Activated CD4-positive, alpha-beta T cell treated with anti-CD3 and anti-CD28 coated beads, Interleukin-2, amount 10 ng/mL, durations not matched to agents 7 days and 5 days (primary cell): ENCODE data around the gene TCL1B. TPM values are rescaled to one million over a fixed set of nuclear protein-coding genes. Genes with fewer than 3 reads are reported as not detected.
"Not testable (repeated sequence)": the region's sequence is repeated elsewhere in the genome, so short reads cannot be mapped to it uniquely, and the experiment has no call there.

Source experiments
- CTCF ChIA-PET: fragments of 350-600 bp; sonication (Branson Sonifier 250); formaldehyde crosslinking; loops from one replicate; lab custom pipeline; 2021; ENCODE audit warnings: antibody characterized with exemption; lab: Charles Lee
- POLR2A ChIA-PET: fragments of 350-600 bp; sonication (Branson Sonifier 250); formaldehyde crosslinking; loops from one replicate; lab custom pipeline; 2021; ENCODE audit warnings: antibody characterized with exemption; lab: Charles Lee
- DNase-seq: peaks from one replicate; pipeline ENCODE4 v3.0.0-alpha.2; 2020
- H3K27ac Mint-ChIP-seq: one replicate; pipeline ENCODE4 v1.8.0; 2021; ENCODE audit warnings: mild to moderate bottlenecking, moderate library complexity, mixed read lengths
- H3K27me3 Mint-ChIP-seq: one replicate; pipeline ENCODE4 v1.8.0; 2021; ENCODE audit warnings: mixed read lengths
- H3K36me3 Mint-ChIP-seq: one replicate; pipeline ENCODE4 v1.8.0; 2021; ENCODE audit warnings: low read depth, mixed read lengths
- H3K4me1 Mint-ChIP-seq: one replicate; pipeline ENCODE4 v1.8.0; 2021; ENCODE audit warnings: mixed read lengths
- H3K4me3 Mint-ChIP-seq: one replicate; pipeline ENCODE4 v1.8.0; 2021; ENCODE audit warnings: mild to moderate bottlenecking, moderate library complexity, mixed read lengths
- H3K9me3 Mint-ChIP-seq: one replicate; pipeline ENCODE4 v1.8.0; 2021; ENCODE audit warnings: mixed read lengths
- total RNA-seq, 2 experiments: library from RNA; stranded (reverse); gene quantifications; one replicate each; pipeline ENCODE4 v1.2.3, GENCODE V29; 2021

TCL1B gene
- total RNA-seq, 2 experiments from 2014 or later = not detected

- H3K27me3 Mint-ChIP-seq = peaks cover 28% of the 10 kb centered on the region
- no peak overlapping the region for H3K27ac Mint-ChIP-seq
- no peaks in the 10 kb centered on the region for H3K4me1 Mint-ChIP-seq
- no peaks in the 10 kb centered on the region for H3K9me3 Mint-ChIP-seq
- H3K4me3 Mint-ChIP-seq = no peak overlapping the region
- H3K36me3 Mint-ChIP-seq = no peaks in the 10 kb centered on the region
- ChIA-PET CTCF (no interaction called here), POLR2A (no interaction called here)
- DNase-seq = no peak
Measured at GRCh38 chr14:95722525-95723190, 36.4 kb downstream of the TCL1B start.

DNA sequence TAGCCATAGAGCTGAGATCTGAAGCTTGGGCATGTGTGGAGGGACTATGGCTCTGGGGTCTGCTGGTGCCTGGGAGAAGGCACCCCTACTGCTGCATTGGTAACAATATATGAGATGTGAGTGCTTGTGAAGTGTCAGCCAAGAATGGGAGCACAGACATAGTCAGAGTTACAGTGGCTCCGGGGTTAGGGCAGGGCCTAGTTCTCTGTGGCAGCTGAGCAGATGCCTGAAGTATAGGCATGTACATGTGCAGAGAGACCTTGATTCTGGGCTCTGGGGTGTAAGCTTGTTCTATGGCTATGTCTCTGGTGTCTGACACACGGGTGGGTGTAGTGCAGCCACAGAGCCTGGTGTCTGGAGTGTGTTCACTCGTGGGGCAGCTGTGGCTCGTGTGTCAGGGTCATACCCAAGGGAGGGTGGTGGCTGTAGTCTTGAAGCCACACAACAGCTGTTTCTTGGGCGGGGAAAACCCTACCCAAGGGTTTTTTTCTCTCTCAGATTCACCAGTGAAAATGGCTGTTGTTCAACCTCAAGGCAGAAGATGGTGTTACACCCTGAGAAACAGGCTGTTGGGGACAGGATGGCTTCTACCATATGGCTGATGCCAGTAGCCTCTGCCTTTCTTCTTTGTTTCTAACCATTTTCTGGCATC is 39.6 kb downstream of the TCL1B start:
- CTCF ChIA-PET = no interaction called here
- Mint-ChIP-seq H3K27ac (no peak overlapping the region), H3K4me3 (no peak overlapping the region), H3K4me1 (no peaks in the 10 kb centered on the region), H3K27me3 (peaks cover 19% of the 10 kb centered on the region), H3K9me3 (no peaks in the 10 kb centered on the region), H3K36me3 (no peaks in the 10 kb centered on the region)
- no peak for DNase-seq
- POLR2A ChIA-PET = no interaction called here

- Mint-ChIP-seq H3K27me3 (peaks cover 17% of the 10 kb centered on the region), H3K27ac (no peak overlapping the region), H3K36me3 (no peaks in the 10 kb centered on the region), H3K4me1 (no peaks in the 10 kb centered on the region), H3K9me3 (no peaks in the 10 kb centered on the region), H3K4me3 (no peak overlapping the region)
- CTCF ChIA-PET = interaction anchor here (0.6 kb wide), 1 partner anchor 28 kb away, joined by 3 read pairs; no protein-coding TSS in a partner anchor
- POLR2A ChIA-PET = no interaction called here
- no peak for DNase-seq
Measured at GRCh38 chr14:95727056-95727700, 41.0 kb downstream of the TCL1B start.

GRCh38 chr14:95729402-95730028 is 43.3 kb downstream of the TCL1B start:
- H3K4me1 Mint-ChIP-seq, CTCF ChIA-PET, H3K27ac Mint-ChIP-seq, H3K4me3 Mint-ChIP-seq, H3K36me3 Mint-ChIP-seq, H3K9me3 Mint-ChIP-seq, DNase-seq, POLR2A ChIA-PET: not testable (repeated sequence)
- peaks cover 19% of the 10 kb centered on the region for H3K27me3 Mint-ChIP-seq

DNA sequence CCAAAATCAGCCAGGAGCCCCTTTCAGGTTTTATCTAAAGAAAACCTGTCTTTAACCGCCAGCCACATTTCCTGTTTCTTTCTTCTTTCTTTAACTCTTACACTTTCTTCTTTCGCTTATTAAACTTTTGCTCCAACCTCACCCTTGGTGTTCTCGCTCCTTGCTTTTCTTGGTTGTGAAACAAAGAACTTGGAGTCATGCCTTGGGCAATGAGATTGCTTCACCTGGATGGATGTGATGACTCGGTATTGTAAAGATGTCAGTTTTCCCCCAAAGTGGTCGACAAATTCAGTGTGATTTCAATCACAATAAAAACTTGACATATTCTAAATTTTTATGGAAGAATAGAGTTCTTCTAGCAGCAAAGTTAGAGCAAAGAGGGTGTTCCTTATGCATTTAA is 43.9 kb downstream of the TCL1B start:
- no peaks in the 10 kb centered on the region for H3K36me3 Mint-ChIP-seq
- no peak overlapping the region for H3K4me3 Mint-ChIP-seq
- no peaks in the 10 kb centered on the region for H3K4me1 Mint-ChIP-seq
- peaks cover 19% of the 10 kb centered on the region for H3K27me3 Mint-ChIP-seq
- no peak for DNase-seq
- CTCF ChIA-PET = no interaction called here
- H3K27ac Mint-ChIP-seq = no peak overlapping the region
- POLR2A ChIA-PET = no interaction called here
- no peaks in the 10 kb centered on the region for H3K9me3 Mint-ChIP-seq

DNA sequence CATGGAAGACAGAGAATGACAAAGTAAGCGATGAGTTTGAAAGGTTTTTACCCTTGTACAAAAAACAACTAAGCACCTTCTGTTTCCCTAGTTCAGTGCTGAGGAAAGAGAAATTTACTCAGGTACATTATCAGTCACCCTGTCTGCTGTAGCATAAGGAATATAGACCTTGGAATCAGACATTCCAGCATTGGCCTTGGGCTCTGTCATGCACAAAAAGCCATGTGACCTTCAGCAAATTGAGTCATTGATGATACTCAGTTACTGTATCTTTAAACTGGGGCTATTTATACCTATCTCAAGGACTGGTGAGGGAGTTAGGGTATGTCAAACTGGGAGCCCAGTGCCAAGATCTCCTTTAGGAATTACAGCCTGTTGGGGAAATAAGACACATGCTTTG is 47.0 kb downstream of the TCL1B start:
- Mint-ChIP-seq H3K27ac (no peak overlapping the region), H3K27me3 (peaks cover 23% of the 10 kb centered on the region), H3K9me3 (no peaks in the 10 kb centered on the region), H3K4me1 (no peaks in the 10 kb centered on the region), H3K4me3 (no peak overlapping the region), H3K36me3 (no peaks in the 10 kb centered on the region)
- no peak for DNase-seq
- ChIA-PET POLR2A (no interaction called here), CTCF (no interaction called here)

GRCh38 chr14:95739356-95739755 is 53.1 kb downstream of the TCL1B start:
- Mint-ChIP-seq H3K27me3 (peaks cover 5% of the 10 kb centered on the region), H3K4me3 (no peak overlapping the region), H3K4me1 (peaks cover 7% of the 10 kb centered on the region), H3K27ac (no peak overlapping the region), H3K36me3 (peaks cover 5% of the 10 kb centered on the region), H3K9me3 (peaks cover 9% of the 10 kb centered on the region)
- CTCF ChIA-PET = no interaction called here
- POLR2A ChIA-PET = no interaction called here
- no peak for DNase-seq

GRCh38 chr14:95741038-95741490 is 54.8 kb downstream of the TCL1B start:
- peaks cover 5% of the 10 kb centered on the region for H3K36me3 Mint-ChIP-seq
- no peak overlapping the region for H3K27ac Mint-ChIP-seq
- H3K27me3 Mint-ChIP-seq = peaks cover 5% of the 10 kb centered on the region
- H3K4me3 Mint-ChIP-seq = no peak overlapping the region
- H3K9me3 Mint-ChIP-seq = peaks cover 9% of the 10 kb centered on the region
- ChIA-PET CTCF (no interaction called here), POLR2A (interaction anchor here (0.6 kb wide), 1 partner anchor 519 kb away, joined by 3 read pairs; no protein-coding TSS in a partner anchor)
- H3K4me1 Mint-ChIP-seq = peaks cover 7% of the 10 kb centered on the region
- DNase-seq = no peak

DNA sequence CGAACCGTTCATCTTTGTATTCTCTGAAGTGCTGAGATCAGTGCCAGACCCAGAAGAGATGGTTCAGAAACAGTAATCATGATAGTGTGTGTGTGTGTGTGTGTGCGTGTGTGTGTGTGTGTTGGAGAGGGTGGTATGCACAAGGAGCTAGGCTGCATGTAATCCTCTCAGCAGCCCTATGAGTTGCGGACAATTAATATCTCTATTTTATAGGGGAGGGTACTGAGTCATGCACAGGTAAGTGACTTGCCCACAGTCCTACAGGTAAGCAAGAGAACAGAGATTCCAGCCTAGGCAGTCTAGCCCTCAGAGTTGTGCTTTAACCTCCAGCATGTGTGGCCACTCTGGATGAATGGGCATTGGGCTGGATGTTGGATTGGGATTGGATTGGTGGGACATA is 55.6 kb downstream of the TCL1B start:
- Mint-ChIP-seq H3K4me3 (no peak overlapping the region), H3K9me3 (peaks cover 9% of the 10 kb centered on the region), H3K4me1 (peaks cover 7% of the 10 kb centered on the region), H3K27me3 (no peaks in the 10 kb centered on the region), H3K36me3 (peaks cover 5% of the 10 kb centered on the region), H3K27ac (no peak overlapping the region)
- ChIA-PET POLR2A (no interaction called here), CTCF (no interaction called here)
- no peak for DNase-seq

Other genes with a start within 250 kb of the TCL1B start
- gene SYNE3, start 169.8 kb upstream of the TCL1B start, total RNA-seq = 10 to 100 TPM; 81.0 to 95.8 TPM
- gene GLRX5, start 151.4 kb upstream of the TCL1B start, total RNA-seq = 10 to 100 TPM; 36.6 to 51.2 TPM
- gene TCL1A, start 27.7 kb downstream of the TCL1B start, total RNA-seq = not detected
- not detected for gene TUNAR, start 190.4 kb downstream of the TCL1B start, total RNA-seq